ENCODE measurements around the gene MVB12A. TPM values are rescaled to one million over a fixed set of nuclear protein-coding genes. Genes with fewer than 3 reads are reported as not detected.

The MVB12A gene
- total RNA-seq, 4 donors from 2014 or later = 42.8 to 87.9 (median 51.9) TPM

GRCh38 chr19:17448131-17448967, 28.5 kb downstream of the MVB12A start, which contains the start of gene TMEM221:
Gene TMEM221, minus strand, starts transcription at chr19:17448668. Its CDS starts 206 bp downstream, at chr19:17448462.
- H3K4me3 ChIP-seq = peak within 1 kb of the TSS; percentile 26 to 52 (median 38)
- no peak within 1 kb of the TSS for H3K27ac ChIP-seq
- no peaks in the 10 kb centered on the region for H3K36me3 ChIP-seq
- WGBS, 2 donors = 4 to 8% methylated on average over 36 to 49 of the region's 81 CpGs
- H3K4me1 ChIP-seq = peaks cover 0 to 16% (median 7%) of the 10 kb centered on the region in 4 donors
- peaks cover 0 to 21% of the 10 kb centered on the region in 2 donors for H3K27me3 ChIP-seq
- H3K9me3 ChIP-seq = no peaks in the 10 kb centered on the region
- peak; percentile 16 to 24 for DNase-seq (ENCODE audit: low spot score in 2 of 2)
- TF ChIP-seq EP300 (IDR thresholded peaks at IDR 0.05) (no peak), POLR2A (IDR thresholded peaks at IDR 0.05) (no peak)
- TF ChIP-seq, protein P1, sequence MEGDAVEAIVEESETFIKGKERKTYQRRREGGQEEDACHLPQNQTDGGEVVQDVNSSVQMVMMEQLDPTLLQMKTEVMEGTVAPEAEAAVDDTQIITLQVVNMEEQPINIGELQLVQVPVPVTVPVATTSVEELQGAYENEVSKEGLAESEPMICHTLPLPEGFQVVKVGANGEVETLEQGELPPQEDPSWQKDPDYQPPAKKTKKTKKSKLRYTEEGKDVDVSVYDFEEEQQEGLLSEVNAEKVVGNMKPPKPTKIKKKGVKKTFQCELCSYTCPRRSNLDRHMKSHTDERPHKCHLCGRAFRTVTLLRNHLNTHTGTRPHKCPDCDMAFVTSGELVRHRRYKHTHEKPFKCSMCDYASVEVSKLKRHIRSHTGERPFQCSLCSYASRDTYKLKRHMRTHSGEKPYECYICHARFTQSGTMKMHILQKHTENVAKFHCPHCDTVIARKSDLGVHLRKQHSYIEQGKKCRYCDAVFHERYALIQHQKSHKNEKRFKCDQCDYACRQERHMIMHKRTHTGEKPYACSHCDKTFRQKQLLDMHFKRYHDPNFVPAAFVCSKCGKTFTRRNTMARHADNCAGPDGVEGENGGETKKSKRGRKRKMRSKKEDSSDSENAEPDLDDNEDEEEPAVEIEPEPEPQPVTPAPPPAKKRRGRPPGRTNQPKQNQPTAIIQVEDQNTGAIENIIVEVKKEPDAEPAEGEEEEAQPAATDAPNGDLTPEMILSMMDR (IDR thresholded peaks at IDR 0.05) = peak; percentile 38 to 56 (median 43)

DNA sequence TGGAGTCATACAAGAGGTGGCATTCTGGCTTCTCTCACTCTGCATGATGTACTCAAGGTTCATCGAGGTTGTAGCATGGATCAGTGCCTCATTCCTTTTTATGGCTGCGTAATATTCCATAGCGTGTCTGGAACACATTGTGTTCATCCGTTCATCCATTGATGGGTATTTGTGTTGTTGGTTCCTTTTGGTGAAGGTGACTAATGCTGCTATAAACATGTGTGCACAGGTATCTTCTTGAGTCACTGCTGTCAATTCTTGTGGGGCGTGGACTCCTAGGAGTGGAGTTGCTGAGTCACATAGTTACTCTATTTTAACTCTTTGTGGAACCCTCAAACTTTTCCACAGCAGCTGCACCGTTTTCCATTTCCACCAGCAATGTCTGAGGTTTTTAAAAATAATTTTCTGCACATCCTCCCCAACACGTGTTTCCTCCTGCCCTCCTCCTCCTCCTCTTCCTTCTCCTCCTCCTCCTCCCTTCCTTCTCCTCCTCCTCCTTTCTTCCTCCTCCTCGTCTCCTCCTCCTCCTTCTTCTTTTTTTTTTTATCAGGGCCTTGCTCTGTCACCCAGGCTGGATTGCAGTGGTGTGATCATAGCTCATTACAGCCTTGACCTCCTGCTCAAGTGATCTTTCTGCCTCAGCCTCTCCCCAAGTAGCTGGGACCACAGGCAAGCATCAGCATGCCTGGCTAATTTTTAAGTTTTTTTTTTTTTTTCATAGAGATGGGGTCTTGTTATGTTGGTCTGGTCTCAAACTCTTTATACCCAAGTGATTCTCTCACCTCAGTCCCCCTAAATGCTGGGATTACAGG, 30.6 kb downstream of the MVB12A start:
- peaks cover 0 to 30% (median 7%) of the 10 kb centered on the region in 4 donors for H3K4me1 ChIP-seq
- H3K4me3 ChIP-seq = no peak overlapping the region
- 64 to 69% methylated on average over 8 of the region's 8 CpGs for WGBS, 2 donors
- DNase-seq (ENCODE audit: low spot score in 2 of 2) = no peak
- H3K27me3 ChIP-seq = peaks cover 0 to 42% of the 10 kb centered on the region in 2 donors
- H3K9me3 ChIP-seq = no peaks in the 10 kb centered on the region
- no peak overlapping the region for H3K27ac ChIP-seq
- H3K36me3 ChIP-seq = no peaks in the 10 kb centered on the region
- TF ChIP-seq, protein P1 (IDR thresholded peaks at IDR 0.05) = no peak
- TF ChIP-seq POLR2A (IDR thresholded peaks at IDR 0.05) (no peak), EP300 (IDR thresholded peaks at IDR 0.05) (no peak)

- peaks cover 0 to 34% (median 9%) of the 10 kb centered on the region in 4 donors for H3K4me1 ChIP-seq
- DNase-seq (ENCODE audit: low spot score in 2 of 2) = no peak
- no peak overlapping the region for H3K4me3 ChIP-seq
- no peak overlapping the region for H3K27ac ChIP-seq
- H3K36me3 ChIP-seq = no peaks in the 10 kb centered on the region
- H3K27me3 ChIP-seq = peaks cover 0 to 56% of the 10 kb centered on the region in 2 donors
- H3K9me3 ChIP-seq = no peaks in the 10 kb centered on the region
- WGBS, 2 donors = 89% methylated on average over 4 of the region's 4 CpGs
- TF ChIP-seq, protein P1 (IDR thresholded peaks at IDR 0.05) = no peak
- TF ChIP-seq EP300 (IDR thresholded peaks at IDR 0.05) = no peak
- TF ChIP-seq POLR2A (IDR thresholded peaks at IDR 0.05) = no peak
These were observed 32.0 kb downstream of the MVB12A start for GRCh38 chr19:17451820-17452219.

- H3K36me3 ChIP-seq = no peaks in the 10 kb centered on the region
- WGBS, 2 donors = 10 to 12% methylated on average over 12 to 13 of the region's 13 CpGs
- DNase-seq (ENCODE audit: low spot score in 2 of 2) = no peak
- no peak for TF ChIP-seq EP300 (IDR thresholded peaks at IDR 0.05)
- TF ChIP-seq POLR2A (IDR thresholded peaks at IDR 0.05) = no peak
- H3K4me1 ChIP-seq = peaks cover 0 to 20% (median 2%) of the 10 kb centered on the region in 4 donors
- H3K27ac ChIP-seq = no peak overlapping the region
- no peak overlapping the region for H3K4me3 ChIP-seq
- peaks cover 0 to 77% of the 10 kb centered on the region in 2 donors for H3K27me3 ChIP-seq
- H3K9me3 ChIP-seq = no peaks in the 10 kb centered on the region
These were observed 34.8 kb downstream of the MVB12A start for GRCh38 chr19:17454576-17455071.

DNA sequence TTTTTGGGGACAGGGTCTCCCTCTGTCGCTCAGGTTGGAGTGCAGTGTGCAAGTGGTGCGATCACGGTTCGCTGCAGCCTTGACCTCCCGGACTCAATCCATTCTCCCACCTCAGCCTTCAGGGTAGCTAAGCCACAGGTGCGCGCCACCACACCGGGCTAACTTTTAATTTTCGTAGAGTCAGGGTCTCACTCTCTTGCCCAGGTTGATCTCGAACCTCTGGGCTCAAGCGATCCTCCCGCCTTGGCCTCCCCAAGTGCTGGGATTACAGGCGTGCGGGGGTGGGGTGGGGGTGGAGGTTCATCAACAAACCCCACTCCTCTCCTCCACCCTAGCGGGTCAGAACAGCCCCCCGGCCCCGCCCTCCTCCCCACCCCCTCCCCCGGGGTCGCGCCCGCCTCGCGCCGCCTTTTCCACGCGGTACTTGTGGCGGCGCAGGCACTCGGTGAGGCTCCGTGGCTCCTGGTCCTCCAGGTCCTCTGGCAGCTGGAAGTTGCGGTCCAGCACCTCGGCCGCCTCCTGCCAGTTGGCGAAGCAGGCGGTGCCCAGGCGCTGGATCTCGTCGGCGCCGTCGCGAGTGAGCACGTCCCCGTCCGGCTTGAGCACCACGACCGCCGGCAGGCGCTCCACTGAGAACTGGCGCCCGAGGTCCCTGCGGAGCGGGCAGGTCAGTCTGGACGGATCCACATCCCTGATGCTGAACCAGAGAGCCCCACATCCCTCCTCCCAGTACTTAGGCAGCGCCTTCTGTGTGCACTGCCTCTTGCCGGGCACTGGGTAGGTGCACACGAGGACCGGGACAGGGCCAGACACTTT, 35.7 kb downstream of the MVB12A start:
- Histone ChIP-seq H3K4me3 (no peak overlapping the region), H3K27ac (no peak overlapping the region), H3K9me3 (no peaks in the 10 kb centered on the region), H3K27me3 (peaks cover 0 to 81% of the 10 kb centered on the region in 2 donors), H3K4me1 (peaks cover 0 to 20% (median 2%) of the 10 kb centered on the region in 4 donors), H3K36me3 (no peaks in the 10 kb centered on the region)
- no peak for TF ChIP-seq POLR2A (IDR thresholded peaks at IDR 0.05)
- TF ChIP-seq, protein P1 (IDR thresholded peaks at IDR 0.05) = no peak
- no peak for TF ChIP-seq EP300 (IDR thresholded peaks at IDR 0.05)
- 21 to 25% methylated on average over 26 of the region's 58 CpGs for WGBS, 2 donors
- DNase-seq (ENCODE audit: low spot score in 2 of 2) = no peak

All from tibial nerve (tissue), 4 donors.